ENCODE data around the gene MYLK3.

MYLK3 gene

DNA sequence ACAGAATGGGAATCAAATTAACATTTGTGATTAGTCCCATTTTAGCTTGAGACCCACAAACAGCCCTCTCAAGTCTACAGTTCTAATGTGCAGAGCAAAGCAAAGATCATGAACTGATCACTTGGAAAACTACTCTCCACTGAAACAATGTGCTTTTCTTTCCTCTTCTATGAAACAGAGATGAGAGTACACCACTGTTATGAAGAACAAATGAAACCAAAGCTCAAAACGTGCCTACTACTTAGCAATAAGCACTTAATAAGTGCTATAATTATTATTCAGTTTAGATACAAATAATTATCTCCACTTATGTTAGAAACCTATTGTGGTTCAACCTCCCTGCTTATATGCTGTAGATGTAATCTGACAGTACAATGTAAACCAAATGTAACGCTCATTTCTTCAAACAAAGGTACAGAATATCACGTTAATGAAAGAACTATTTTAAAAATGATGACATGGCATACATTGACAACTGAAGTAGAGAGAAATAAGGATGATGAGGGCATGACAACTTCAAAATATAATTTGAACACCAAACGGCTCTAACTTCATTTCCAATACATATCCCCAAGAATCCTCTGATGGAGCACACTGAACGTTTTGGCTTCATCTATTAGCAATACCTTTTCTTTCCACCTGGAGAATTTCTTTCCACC lies 61.2 kb downstream of the MYLK3 start:
- TF ChIP-seq, protein P1, sequence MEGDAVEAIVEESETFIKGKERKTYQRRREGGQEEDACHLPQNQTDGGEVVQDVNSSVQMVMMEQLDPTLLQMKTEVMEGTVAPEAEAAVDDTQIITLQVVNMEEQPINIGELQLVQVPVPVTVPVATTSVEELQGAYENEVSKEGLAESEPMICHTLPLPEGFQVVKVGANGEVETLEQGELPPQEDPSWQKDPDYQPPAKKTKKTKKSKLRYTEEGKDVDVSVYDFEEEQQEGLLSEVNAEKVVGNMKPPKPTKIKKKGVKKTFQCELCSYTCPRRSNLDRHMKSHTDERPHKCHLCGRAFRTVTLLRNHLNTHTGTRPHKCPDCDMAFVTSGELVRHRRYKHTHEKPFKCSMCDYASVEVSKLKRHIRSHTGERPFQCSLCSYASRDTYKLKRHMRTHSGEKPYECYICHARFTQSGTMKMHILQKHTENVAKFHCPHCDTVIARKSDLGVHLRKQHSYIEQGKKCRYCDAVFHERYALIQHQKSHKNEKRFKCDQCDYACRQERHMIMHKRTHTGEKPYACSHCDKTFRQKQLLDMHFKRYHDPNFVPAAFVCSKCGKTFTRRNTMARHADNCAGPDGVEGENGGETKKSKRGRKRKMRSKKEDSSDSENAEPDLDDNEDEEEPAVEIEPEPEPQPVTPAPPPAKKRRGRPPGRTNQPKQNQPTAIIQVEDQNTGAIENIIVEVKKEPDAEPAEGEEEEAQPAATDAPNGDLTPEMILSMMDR (IDR thresholded peaks at IDR 0.05): no peak

DNA sequence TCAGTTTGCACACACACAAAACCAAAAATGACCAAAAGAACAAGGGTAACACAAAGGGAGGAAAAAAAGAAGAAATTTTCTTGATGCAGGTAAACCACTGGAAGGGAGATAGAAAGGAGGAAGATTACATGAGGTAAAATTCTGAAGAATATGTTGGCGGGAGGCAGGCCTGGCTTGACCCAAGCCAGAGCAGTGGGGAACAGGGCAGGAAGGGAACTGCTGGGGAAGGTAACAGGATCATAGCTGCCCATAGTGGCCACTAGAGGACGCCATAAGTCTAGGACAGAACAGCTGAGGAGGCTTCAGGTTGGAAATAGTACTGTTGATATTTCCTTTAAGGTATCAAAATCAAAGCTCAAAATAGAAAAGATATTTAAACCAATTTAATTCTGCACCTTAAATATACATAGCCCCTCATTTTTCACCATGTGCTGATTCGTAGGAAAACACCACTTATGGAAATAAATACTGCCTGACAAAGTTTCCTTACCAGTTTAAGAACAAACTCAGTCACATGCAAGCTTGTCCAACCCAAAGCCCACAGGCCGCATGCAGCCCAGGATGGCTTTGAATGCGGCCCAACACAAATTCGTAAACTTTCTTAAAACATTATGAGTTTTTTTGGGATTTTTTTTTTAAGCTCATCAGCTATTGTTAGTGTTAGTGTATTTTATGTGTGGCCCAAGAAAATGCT lies 74.7 kb downstream of the MYLK3 start:
- TF ChIP-seq, protein P1 (IDR thresholded peaks at IDR 0.05): peak; percentile 96

DNA sequence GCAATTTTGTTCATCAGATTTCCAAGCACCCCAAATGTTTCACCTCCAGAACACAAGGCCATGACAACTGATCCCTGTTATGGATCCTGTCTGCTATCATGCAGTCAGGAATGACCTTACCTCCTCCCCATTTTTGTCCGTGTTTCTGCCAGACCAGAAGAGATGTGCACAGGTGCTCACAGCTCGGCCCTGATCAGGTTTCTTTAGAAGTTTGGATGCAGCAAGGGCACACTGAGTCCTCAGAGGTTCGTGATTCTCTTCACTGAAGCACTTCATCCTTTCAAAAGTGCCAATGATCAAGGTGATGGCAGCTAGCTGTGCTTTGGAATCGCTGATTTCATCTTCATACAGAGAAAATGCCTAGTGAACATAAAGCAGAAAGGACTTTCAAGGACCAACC lies 86.0 kb downstream of the MYLK3 start:
- TF ChIP-seq, protein P1 (IDR thresholded peaks at IDR 0.05): no peak

DNA sequence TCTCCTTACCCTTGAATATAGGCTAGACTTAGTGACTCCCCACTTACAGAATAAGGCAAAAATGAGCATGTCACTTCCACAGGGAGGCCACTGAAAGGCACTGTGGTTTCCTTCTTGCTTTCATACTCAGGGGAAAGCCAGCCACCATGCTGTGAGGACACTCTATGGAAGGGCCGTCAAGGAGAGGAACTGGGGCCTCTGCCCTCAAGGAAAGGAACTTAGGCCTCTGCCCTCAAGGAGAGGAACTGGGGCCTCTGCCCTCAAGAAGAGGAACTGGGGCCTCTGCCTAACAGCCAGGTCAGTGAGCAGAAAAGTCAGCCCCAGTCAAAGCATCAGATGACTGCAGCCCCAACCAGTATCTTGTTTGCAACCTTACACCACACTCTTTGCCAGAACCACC lies 89.2 kb downstream of the MYLK3 start:
- TF ChIP-seq, protein P1 (IDR thresholded peaks at IDR 0.05): no peak
